ENCODE data around the gene IL1RAPL2.
"Not testable (repeated sequence)": the region's sequence is repeated elsewhere in the genome, so short reads cannot be mapped to it uniquely, and the experiment has no call there.

The IL1RAPL2 gene

GRCh38 chrX:104670051-104670450 lies 104.1 kb downstream of the IL1RAPL2 start:
- no peak for DNase-seq

- not testable (repeated sequence) for DNase-seq
Measured at GRCh38 chrX:104677517-104677916, 111.5 kb downstream of the IL1RAPL2 start.

GRCh38 chrX:104679175-104679574 lies 113.2 kb downstream of the IL1RAPL2 start:
- no peak for DNase-seq

- no peak for DNase-seq
Measured at GRCh38 chrX:104681214-104681613, 115.2 kb downstream of the IL1RAPL2 start.

- DNase-seq: no peak
Measured at GRCh38 chrX:104684077-104684476, 118.1 kb downstream of the IL1RAPL2 start.

- no peak for DNase-seq
Measured at GRCh38 chrX:104695593-104695992, 129.6 kb downstream of the IL1RAPL2 start.

- no peak for DNase-seq
Measured at GRCh38 chrX:104696667-104697066, 130.7 kb downstream of the IL1RAPL2 start.

GRCh38 chrX:104697294-104697693 lies 131.3 kb downstream of the IL1RAPL2 start:
- no peak for DNase-seq

- no peak for DNase-seq
Measured at GRCh38 chrX:104707042-104707441, 141.0 kb downstream of the IL1RAPL2 start.

GRCh38 chrX:104707572-104707971 lies 141.6 kb downstream of the IL1RAPL2 start:
- no peak for DNase-seq

- no peak for DNase-seq
Measured at GRCh38 chrX:104712515-104712914, 146.5 kb downstream of the IL1RAPL2 start.

- no peak for DNase-seq
Measured at GRCh38 chrX:104721854-104722253, 155.9 kb downstream of the IL1RAPL2 start.

GRCh38 chrX:104728456-104728855 lies 162.5 kb downstream of the IL1RAPL2 start:
- DNase-seq: no peak

GRCh38 chrX:104742355-104742754 lies 176.4 kb downstream of the IL1RAPL2 start:
- DNase-seq: no peak

- no peak for DNase-seq
Measured at GRCh38 chrX:104745152-104745551, 179.2 kb downstream of the IL1RAPL2 start.

- DNase-seq: no peak
Measured at GRCh38 chrX:104749951-104750610, 184.1 kb downstream of the IL1RAPL2 start.

GRCh38 chrX:104762641-104763040 lies 196.6 kb downstream of the IL1RAPL2 start:
- DNase-seq: no peak

- DNase-seq: no peak
Measured at GRCh38 chrX:104789784-104790183, 223.8 kb downstream of the IL1RAPL2 start.

GRCh38 chrX:104795804-104796203 lies 229.8 kb downstream of the IL1RAPL2 start:
- no peak for DNase-seq

- no peak for DNase-seq
Measured at GRCh38 chrX:104803219-104803618, 237.2 kb downstream of the IL1RAPL2 start.

GRCh38 chrX:104806346-104806745 lies 240.3 kb downstream of the IL1RAPL2 start:
- DNase-seq: no peak

GRCh38 chrX:104833401-104833800 lies 267.4 kb downstream of the IL1RAPL2 start:
- DNase-seq: peak; percentile 26

- no peak for DNase-seq
Measured at GRCh38 chrX:104842646-104843045, 276.6 kb downstream of the IL1RAPL2 start.

GRCh38 chrX:104852241-104852640 lies 286.2 kb downstream of the IL1RAPL2 start:
- no peak for DNase-seq

GRCh38 chrX:104854188-104854587 lies 288.2 kb downstream of the IL1RAPL2 start:
- peak; percentile 23 for DNase-seq

All from fibroblast of skin of abdomen (primary cell).